Keratinocyte (primary cell): ENCODE results near the gene SLC26A5.

Source experiments
- EZH2 ChIP-seq: IDR thresholded peaks from one replicate; pipeline ENCODE4 v1.6.1; 2012; ENCODE audit warnings: inconsistent platforms, mild to moderate bottlenecking, low read length, moderate library complexity
- TF ChIP-seq, protein P1 (sequence below), 3 experiments: IDR thresholded peaks in 1 of 3; conservative IDR thresholded peaks in 1 of 3; optimal IDR thresholded peaks in 1 of 3; 2 replicates in 2 of 3; 3 replicates in 1 of 3; pipeline versions ENCODE3 to v1.5.1; 2011; ENCODE audit warnings: low read length in 3 of 3, mild to moderate bottlenecking in 3 of 3, moderate library complexity in 2 of 3, control low read depth in 1 of 3, inconsistent platforms in 1 of 3; ENCODE audit not compliant: insufficient read depth in 2 of 3; ENCODE audit errors: extremely low read depth in 1 of 3

DNA sequence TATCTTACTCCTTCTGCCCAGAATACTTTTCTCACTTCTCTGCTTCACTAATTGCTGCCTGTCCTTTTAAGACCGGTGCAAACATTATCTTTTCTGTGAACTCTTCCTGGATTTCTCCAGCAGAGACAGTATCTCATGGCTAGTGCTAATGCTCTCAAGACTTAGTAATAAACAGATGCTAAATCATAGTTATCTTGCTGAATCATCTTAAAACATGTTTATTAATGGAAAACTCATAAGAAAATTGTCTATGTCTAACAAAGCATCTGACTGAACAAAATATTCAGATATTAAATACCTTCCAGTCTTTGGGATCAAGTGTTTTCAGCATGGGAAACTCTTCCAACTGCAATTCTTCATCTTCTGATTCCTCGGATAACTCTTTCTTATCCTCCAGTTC is 104.5 kb downstream of the SLC26A5 start:
- TF ChIP-seq, protein P1, sequence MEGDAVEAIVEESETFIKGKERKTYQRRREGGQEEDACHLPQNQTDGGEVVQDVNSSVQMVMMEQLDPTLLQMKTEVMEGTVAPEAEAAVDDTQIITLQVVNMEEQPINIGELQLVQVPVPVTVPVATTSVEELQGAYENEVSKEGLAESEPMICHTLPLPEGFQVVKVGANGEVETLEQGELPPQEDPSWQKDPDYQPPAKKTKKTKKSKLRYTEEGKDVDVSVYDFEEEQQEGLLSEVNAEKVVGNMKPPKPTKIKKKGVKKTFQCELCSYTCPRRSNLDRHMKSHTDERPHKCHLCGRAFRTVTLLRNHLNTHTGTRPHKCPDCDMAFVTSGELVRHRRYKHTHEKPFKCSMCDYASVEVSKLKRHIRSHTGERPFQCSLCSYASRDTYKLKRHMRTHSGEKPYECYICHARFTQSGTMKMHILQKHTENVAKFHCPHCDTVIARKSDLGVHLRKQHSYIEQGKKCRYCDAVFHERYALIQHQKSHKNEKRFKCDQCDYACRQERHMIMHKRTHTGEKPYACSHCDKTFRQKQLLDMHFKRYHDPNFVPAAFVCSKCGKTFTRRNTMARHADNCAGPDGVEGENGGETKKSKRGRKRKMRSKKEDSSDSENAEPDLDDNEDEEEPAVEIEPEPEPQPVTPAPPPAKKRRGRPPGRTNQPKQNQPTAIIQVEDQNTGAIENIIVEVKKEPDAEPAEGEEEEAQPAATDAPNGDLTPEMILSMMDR (optimal IDR thresholded peaks at IDR 0.05 in 1 of 3, IDR thresholded peaks at IDR 0.05 in 1 of 3, conservative IDR thresholded peaks at IDR 0.05 in 1 of 3; ENCODE audit: extremely low read depth in 1 of 3, insufficient read depth in 2 of 3, low read length in 3 of 3): no peak
- no peak for TF ChIP-seq EZH2
